SKM-1 (cell line): ENCODE measurements around the gene WDR35.
"Not testable (repeated sequence)": the region's sequence is repeated elsewhere in the genome, so short reads cannot be mapped to it uniquely, and the experiment has no call there.

Source experiments
- DNase-seq: peaks from one replicate; lab custom pipeline; 2025; ENCODE audit not compliant: unreplicated experiment; lab: John Stamatoyannopoulos, UW

WDR35 gene

GRCh38 chr2:19942199-19942598, 47.7 kb downstream of the WDR35 start:
- DNase-seq: no peak

- no peak for DNase-seq
Observed at GRCh38 chr2:19937004-19937403, 52.9 kb downstream of the WDR35 start.

DNA sequence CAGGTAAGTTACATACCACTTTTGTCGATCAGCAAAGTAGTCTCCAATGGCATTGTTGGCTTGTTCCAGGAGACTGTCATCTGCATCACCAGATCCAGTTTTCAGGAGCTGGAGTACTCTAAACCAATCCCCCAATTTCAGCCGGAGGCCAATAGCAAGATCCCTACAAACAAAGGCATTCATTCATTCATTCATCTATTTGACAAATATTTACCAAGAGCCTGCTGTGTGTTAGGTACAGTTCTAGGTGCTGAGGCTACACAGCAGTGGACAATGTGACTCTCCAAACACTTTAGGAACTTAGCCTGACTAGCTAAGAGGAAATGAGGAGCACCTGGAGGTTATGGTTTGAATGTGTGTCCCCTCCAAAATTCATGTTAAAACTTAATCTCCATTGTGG, 53.7 kb downstream of the WDR35 start:
- DNase-seq: no peak

- no peak for DNase-seq
Observed at GRCh38 chr2:19933351-19933981, 56.4 kb downstream of the WDR35 start.

GRCh38 chr2:19932928-19933327, 57.0 kb downstream of the WDR35 start:
- DNase-seq: no peak

DNA sequence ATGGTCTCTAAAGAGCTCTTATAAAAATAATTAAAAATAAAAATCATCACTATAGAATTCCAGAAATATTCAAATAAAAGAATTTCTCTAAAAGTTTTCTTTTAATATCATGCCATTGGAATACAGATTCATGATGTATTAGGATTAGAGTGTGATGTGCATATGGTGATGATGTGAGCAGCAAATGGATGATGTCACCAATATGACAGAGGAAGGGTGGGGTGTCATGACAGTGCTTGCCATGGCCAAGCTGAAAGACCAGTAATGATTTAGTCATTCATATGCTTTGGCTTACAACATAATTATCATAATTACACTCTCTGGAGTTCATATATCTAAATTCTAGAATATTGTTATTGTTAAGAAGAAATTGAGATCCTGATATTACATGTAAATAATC, 60.7 kb downstream of the WDR35 start:
- no peak for DNase-seq

- not testable (repeated sequence) for DNase-seq
Observed at GRCh38 chr2:19927816-19928215, 62.1 kb downstream of the WDR35 start.

DNA sequence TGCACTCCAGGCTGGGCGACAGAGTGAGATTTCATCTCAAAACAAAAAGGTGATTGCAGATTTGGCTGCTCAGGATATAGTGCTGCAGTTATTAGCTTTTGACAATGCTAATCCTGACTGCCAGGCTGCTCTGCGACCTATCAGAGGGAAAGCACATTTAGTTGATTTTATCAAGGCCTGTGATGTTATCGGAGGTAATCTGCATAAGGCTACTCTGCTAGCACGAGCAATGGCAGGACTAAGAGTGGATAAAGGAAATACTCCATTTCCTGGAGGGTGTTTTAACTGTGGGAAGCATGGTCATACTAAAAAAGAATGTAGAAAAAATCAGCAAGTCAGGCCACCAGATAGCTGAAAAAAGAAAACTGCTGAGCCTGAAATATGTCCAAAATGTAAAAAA, 65.4 kb downstream of the WDR35 start:
- not testable (repeated sequence) for DNase-seq

- not testable (repeated sequence) for DNase-seq
Observed at GRCh38 chr2:19922188-19922587, 67.7 kb downstream of the WDR35 start.

DNA sequence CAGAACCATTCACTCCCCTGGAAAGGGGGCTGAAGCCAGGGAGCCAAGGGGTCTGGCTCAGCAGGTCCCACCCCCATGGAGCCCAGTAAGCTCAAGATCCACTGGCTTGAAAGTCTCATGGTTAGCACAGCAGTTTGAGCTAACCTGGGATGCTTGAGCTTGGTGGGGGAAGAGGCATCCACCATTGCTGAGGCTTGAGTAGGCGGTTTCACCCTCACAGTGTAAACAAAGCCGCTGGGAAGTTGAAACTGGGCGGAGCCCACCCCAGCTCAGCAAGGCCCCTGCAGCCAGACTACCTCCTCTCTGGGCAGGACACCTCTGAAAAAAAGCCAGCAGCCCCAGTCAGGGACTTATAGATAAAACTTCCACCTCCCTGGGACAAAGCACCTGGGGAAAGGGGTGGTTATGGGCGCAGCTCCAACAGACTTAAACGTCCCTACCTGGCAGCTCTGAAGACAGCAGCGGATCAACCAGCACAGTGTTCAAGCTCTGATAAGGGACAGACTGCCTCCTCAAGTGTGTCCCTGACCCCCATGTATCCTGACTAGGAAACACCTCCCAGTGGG, 73.4 kb downstream of the WDR35 start:
- DNase-seq: no peak

- no peak for DNase-seq
Observed at GRCh38 chr2:19914266-19914975, 75.5 kb downstream of the WDR35 start.

- DNase-seq: no peak
Observed at GRCh38 chr2:19911808-19912509, 77.9 kb downstream of the WDR35 start.

GRCh38 chr2:19902216-19902740, 87.6 kb downstream of the WDR35 start:
- DNase-seq: no peak

DNA sequence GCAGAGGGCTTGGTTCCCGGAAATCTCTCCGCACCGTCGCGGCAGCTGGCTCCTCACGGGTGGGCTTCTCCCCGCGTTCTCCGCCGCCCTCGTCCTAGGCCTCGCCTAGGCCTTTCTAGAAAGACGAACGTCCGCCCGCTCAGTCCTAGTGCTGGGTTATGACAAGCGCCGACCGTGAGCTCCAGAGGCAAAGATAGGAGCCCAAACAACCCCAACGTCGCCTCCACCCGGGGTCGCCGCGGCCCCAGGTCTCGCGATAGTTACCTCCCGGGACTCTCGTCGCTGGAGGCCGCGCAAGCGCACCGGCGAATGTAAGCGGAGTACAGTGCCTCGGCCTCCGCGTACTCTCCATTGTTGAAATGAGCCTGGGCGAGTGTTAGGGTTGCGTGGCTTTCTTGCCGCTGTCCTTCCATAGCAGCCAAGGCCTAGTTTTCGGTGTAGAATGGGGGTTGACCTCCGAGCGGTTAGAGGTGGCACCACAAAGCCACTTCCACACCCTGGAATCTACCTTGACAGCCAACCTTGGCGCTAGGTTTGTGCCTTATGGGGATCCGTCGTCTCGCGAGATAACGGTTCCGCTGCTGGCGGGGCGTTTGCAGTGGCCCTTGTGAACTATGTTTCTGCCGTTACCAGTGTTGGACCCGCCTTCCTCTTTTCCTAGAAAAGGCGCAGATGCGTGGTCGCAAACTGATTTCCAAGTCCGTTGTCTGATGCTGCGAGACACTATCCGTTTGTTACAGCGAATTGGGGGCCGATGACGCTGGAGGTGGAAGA, 88.3 kb downstream of the WDR35 start, which contains the start of gene TTC32:
TTC32 (minus strand) TSS at position 542 of the 774 bp plus-strand sequence; CDS start at position 413, 129 bp downstream.
- peak; percentile 92 for DNase-seq

GRCh38 chr2:19900931-19901441, 88.9 kb downstream of the WDR35 start:
- DNase-seq: no peak

DNA sequence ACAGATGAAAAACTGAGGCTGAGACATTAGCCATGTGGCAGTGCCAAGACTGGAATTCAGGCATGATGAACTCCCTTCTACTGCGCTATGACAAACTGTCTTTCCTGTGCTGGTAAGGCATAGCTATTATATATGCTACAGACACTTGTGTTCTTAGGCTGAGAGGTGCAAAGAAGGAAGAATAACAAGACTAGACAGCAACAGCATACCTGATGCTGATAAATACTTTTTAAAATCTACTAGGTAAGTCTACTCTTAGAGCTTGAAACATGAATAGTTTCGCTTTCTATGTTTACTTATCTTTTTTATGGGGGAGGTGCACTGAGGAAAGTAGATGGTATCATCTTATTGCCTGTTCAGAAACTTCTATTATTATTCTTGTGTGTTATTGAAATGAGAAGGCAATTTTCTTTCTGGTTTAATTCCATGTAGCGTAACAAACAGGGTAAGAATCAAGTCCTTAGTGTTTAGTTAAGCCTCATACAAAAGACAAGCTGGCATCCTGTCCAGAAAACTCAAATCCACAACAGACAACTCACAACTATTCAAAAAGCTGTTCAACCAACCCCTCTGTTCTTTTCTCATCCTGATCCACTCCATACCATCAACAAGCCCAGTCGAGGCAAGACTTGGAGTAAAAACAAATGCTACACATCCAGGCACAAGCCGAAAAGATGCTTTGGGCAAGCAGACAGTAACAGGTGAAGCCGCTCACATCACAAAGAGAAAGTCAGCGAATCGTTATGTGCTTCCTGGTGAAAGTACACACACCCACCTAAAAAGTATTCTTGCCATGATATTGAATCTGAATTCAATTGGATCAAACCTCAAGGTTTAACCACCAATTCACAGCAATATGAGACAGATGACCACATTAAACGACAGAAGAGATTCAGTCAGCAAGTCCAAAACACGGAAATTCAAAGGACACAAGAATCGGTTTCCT, 89.6 kb downstream of the WDR35 start:
- DNase-seq: no peak

- no peak for DNase-seq
Observed at GRCh38 chr2:19898592-19899329, 91.1 kb downstream of the WDR35 start.

GRCh38 chr2:19897623-19898245, 92.2 kb downstream of the WDR35 start:
- no peak for DNase-seq
